Tibial nerve (tissue), 4 donors: Measurements from ENCODE around the gene ZNF618. TPM values are rescaled to one million over a fixed set of nuclear protein-coding genes. Genes with fewer than 3 reads are reported as not detected.

ENCODE experiments used
- DNase-seq, 2 donors: peaks; one replicate each; pipeline ENCODE4 v3.0.0-alpha.2; 2019; ENCODE audit warnings: low spot score in 2 of 2
- H3K27ac ChIP-seq, 4 donors: fragments of 200-600 bp; sonication (generic) in 3 of 4; one replicate each; pipeline ENCODE4 v1.5.1; 2017 to 2019; ENCODE audit warnings: mild to moderate bottlenecking in 1 of 4
- H3K27me3 ChIP-seq, 2 donors: fragments of 200-600 bp; sonication (generic) in 1 of 2; one replicate each; pipeline versions ENCODE4 v1.5.1 to v1.6.0; 2017 to 2019
- H3K36me3 ChIP-seq, 3 donors: fragments of 200-600 bp; sonication (generic); one replicate each; pipeline ENCODE4 v1.5.1; 2018 to 2019
- H3K4me1 ChIP-seq, 4 donors: fragments of 200-600 bp; sonication (generic) in 3 of 4; one replicate each; pipeline ENCODE4 v1.5.1; 2017 to 2019
- H3K4me3 ChIP-seq, 4 donors: fragments of 200-600 bp; sonication (generic) in 3 of 4; one replicate each; pipeline ENCODE4 v1.5.1; 2017 to 2019; ENCODE audit warnings: mild to moderate bottlenecking in 1 of 4, moderate library complexity in 1 of 4
- H3K9me3 ChIP-seq, 4 donors: fragments of 200-600 bp; sonication (generic) in 3 of 4; one replicate each; pipeline ENCODE4 v1.5.1; 2017 to 2019
- EP300 ChIP-seq, 2 donors: sonication (generic); formaldehyde crosslinking; IDR thresholded peaks; one replicate each; pipeline ENCODE4 v1.6.1; 2017; ENCODE audit warnings: antibody characterized with exemption in 2 of 2, mild to moderate bottlenecking in 1 of 2
- POLR2A ChIP-seq, 2 donors: fragments of 450-650 bp; IDR thresholded peaks; one replicate each; pipeline ENCODE4 v1.6.1; 2017; ENCODE audit warnings: antibody characterized with exemption in 2 of 2, mild to moderate bottlenecking in 2 of 2, moderate library complexity in 2 of 2
- WGBS, 2 donors: methylation state at CpG; one replicate each; pipeline ENCODE4 v1.1.5; 2018; 5-methylcytosine and 5-hydroxymethylcytosine counted together
- total RNA-seq, 4 donors: library from RNA; depleted of rRNA; stranded (reverse); fragments of >200 nt; gene quantifications; one replicate each; pipeline ENCODE4 v1.1.0, GENCODE V29; 2016
- TF ChIP-seq, protein P1 (sequence below), 5 experiments: fragments of 200-600 bp in 3 of 5; fragments of 450-650 bp in 2 of 5; sonication (generic) in 3 of 5; IDR thresholded peaks; one replicate each; pipeline ENCODE4 v1.5.1; 2016 to 2019; ENCODE audit warnings: antibody characterized with exemption in 5 of 5, mild to moderate bottlenecking in 3 of 5, moderate library complexity in 2 of 5

The ZNF618 gene
- total RNA-seq, 4 donors from 2014 or later, result 7.3 to 11.6 (median 9.0) TPM

GRCh38 chr9:114096866-114097612 is 220.9 kb downstream of the ZNF618 start:
- TF ChIP-seq EP300 (IDR thresholded peaks at IDR 0.05) (no peak), POLR2A (IDR thresholded peaks at IDR 0.05) (no peak)
- TF ChIP-seq, protein P1, sequence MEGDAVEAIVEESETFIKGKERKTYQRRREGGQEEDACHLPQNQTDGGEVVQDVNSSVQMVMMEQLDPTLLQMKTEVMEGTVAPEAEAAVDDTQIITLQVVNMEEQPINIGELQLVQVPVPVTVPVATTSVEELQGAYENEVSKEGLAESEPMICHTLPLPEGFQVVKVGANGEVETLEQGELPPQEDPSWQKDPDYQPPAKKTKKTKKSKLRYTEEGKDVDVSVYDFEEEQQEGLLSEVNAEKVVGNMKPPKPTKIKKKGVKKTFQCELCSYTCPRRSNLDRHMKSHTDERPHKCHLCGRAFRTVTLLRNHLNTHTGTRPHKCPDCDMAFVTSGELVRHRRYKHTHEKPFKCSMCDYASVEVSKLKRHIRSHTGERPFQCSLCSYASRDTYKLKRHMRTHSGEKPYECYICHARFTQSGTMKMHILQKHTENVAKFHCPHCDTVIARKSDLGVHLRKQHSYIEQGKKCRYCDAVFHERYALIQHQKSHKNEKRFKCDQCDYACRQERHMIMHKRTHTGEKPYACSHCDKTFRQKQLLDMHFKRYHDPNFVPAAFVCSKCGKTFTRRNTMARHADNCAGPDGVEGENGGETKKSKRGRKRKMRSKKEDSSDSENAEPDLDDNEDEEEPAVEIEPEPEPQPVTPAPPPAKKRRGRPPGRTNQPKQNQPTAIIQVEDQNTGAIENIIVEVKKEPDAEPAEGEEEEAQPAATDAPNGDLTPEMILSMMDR (IDR thresholded peaks at IDR 0.05), result no peak
- no peak for DNase-seq
- Histone ChIP-seq H3K4me3 (no peak overlapping the region), H3K36me3 (no peaks in the 10 kb centered on the region), H3K9me3 (peaks cover 0 to 7% (median 0%) of the 10 kb centered on the region in 4 donors), H3K27me3 (peaks cover 0 to 31% of the 10 kb centered on the region in 2 donors), H3K4me1 (peaks cover 0 to 18% (median 5%) of the 10 kb centered on the region in 4 donors), H3K27ac (no peak overlapping the region)
- WGBS, 2 donors, result 67 to 72% methylated on average over 14 of the region's 14 CpGs

DNA sequence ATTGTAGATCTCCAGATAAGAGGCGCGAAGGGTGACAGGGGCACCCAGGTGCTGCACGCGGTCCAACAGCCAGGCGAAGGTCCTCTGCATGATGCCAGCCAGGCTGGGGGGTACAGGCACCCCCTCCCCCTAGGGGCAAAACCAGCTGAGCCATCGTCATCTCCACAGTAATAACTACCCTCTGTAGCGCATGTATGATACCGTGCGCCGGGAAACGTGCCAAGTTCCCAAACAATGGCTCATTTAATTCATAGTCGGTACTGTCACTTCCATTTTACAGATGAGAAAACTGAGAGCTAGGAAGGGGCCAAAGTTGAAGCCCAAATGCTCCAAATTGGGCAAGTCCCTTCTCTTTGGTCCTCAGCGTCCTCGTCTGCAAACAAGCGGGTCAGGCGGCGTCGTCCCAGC is 221.5 kb downstream of the ZNF618 start:
- DNase-seq, result no peak
- no peak for TF ChIP-seq POLR2A (IDR thresholded peaks at IDR 0.05)
- no peak for TF ChIP-seq EP300 (IDR thresholded peaks at IDR 0.05)
- TF ChIP-seq, protein P1 (IDR thresholded peaks at IDR 0.05), result no peak
- Histone ChIP-seq H3K4me3 (peak overlapping the region in 3 of 4 donors; percentile 12 to 57 (median 40)), H3K27me3 (peaks cover 0 to 31% of the 10 kb centered on the region in 2 donors), H3K27ac (no peak overlapping the region), H3K9me3 (peaks cover 0 to 13% (median 2%) of the 10 kb centered on the region in 4 donors), H3K36me3 (no peaks in the 10 kb centered on the region), H3K4me1 (peaks cover 0 to 18% (median 5%) of the 10 kb centered on the region in 4 donors)
- WGBS, 2 donors, result 21 to 38% methylated on average over 13 to 18 of the region's 18 CpGs

- TF ChIP-seq, protein P1 (IDR thresholded peaks at IDR 0.05), result no peak
- TF ChIP-seq POLR2A (IDR thresholded peaks at IDR 0.05) (no peak), EP300 (IDR thresholded peaks at IDR 0.05) (no peak)
- peak overlapping the region; percentile 12 to 57 (median 37) for H3K4me3 ChIP-seq
- peaks cover 0 to 31% of the 10 kb centered on the region in 2 donors for H3K27me3 ChIP-seq
- DNase-seq, result no peak
- H3K4me1 ChIP-seq, result peaks cover 0 to 18% (median 5%) of the 10 kb centered on the region in 4 donors
- 4 to 5% methylated on average over 14 to 40 of the region's 77 CpGs for WGBS, 2 donors
- no peaks in the 10 kb centered on the region for H3K36me3 ChIP-seq
- H3K9me3 ChIP-seq, result peaks cover 0 to 18% (median 2%) of the 10 kb centered on the region in 4 donors
- no peak overlapping the region for H3K27ac ChIP-seq
Observed at GRCh38 chr9:114098021-114098935, 222.2 kb downstream of the ZNF618 start.

DNA sequence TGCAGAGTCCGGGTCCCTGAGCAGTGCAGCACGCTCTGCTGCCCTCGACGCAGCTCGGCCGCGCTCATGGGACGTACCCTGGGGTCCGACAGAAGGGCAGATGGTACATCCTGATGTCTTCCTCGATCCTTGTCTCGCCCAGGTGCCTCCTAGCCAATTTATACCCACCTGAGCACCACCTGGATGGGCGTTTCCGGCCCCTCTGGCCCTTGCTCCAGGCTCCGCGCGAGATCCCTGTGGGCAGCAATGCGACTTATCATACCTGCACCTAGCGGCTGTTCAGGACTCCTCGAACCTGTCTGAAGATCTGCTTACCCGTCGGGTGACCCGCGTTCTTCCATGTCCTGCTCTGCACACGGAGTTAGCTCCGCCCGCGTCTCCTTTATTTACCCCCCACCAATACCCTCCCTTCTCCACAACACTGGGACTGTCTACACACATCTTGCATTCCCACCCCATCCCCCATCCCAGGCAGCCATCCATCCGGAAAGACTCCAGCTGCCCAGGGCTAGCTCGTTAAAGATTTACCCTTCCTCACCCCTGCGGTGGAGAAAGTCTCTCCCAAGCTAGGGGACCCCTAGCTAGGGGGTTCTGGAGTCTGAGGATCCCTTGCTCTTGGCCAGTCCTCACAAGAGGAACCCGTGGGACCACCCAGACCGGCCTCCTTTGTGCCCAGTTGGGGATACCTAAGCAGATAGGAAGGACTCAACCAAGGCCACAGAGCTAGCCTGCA is 223.0 kb downstream of the ZNF618 start, which contains the start of gene KIF12:
TSS of gene KIF12 (minus strand) at position 357 of the 733 bp plus-strand sequence. CDS start at position 341, 16 bp downstream.
- no peak for TF ChIP-seq EP300 (IDR thresholded peaks at IDR 0.05)
- no peak for TF ChIP-seq POLR2A (IDR thresholded peaks at IDR 0.05)
- TF ChIP-seq, protein P1 (IDR thresholded peaks at IDR 0.05), result no peak
- Histone ChIP-seq H3K4me3 (peak within 1 kb of the TSS; percentile 12 to 57 (median 37)), H3K9me3 (peaks cover 0 to 18% (median 2%) of the 10 kb centered on the region in 4 donors), H3K36me3 (no peaks in the 10 kb centered on the region), H3K27ac (no peak within 1 kb of the TSS), H3K27me3 (peaks cover 0 to 31% of the 10 kb centered on the region in 2 donors), H3K4me1 (peaks cover 0 to 18% (median 5%) of the 10 kb centered on the region in 4 donors)
- WGBS, 2 donors, result 28 to 40% methylated on average over 22 to 32 of the region's 32 CpGs
- DNase-seq, result no peak
